Measurements from ENCODE around the gene MCTP2.

MCTP2 gene

DNA sequence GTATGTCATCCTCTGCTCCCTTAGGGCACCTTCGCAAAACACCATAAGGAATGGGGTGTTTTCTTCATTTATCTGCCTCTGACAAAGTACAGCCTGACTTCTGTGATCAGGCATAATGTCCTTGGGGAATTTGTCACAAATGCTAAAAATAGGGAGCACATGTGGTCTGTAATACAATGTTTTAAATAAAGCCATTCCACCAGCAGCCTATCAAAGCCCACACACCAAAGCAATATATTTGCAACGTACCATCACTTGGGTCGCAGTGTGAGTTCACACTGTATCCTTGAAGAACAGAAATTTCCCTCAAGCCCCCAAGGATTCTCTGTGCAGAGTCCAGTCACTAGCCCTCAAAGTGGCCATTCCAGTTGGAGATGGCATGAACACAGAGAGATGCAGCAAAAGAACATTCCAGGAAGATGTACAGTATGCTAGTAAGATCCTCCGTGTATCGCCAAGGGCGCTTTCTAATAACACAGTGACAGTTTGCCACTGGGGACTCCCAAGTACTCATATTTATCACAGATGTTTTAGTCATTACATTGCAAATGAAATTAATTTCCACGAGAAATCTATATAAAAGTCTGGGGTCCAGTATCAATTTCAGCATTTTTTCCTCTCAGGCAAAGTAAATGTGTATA is 246.7 kb downstream of the MCTP2 start:
- TF ChIP-seq, protein P1, sequence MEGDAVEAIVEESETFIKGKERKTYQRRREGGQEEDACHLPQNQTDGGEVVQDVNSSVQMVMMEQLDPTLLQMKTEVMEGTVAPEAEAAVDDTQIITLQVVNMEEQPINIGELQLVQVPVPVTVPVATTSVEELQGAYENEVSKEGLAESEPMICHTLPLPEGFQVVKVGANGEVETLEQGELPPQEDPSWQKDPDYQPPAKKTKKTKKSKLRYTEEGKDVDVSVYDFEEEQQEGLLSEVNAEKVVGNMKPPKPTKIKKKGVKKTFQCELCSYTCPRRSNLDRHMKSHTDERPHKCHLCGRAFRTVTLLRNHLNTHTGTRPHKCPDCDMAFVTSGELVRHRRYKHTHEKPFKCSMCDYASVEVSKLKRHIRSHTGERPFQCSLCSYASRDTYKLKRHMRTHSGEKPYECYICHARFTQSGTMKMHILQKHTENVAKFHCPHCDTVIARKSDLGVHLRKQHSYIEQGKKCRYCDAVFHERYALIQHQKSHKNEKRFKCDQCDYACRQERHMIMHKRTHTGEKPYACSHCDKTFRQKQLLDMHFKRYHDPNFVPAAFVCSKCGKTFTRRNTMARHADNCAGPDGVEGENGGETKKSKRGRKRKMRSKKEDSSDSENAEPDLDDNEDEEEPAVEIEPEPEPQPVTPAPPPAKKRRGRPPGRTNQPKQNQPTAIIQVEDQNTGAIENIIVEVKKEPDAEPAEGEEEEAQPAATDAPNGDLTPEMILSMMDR (IDR thresholded peaks at IDR 0.05; ENCODE audit: insufficient read depth, low read length), result no peak
- TF ChIP-seq, protein P2, sequence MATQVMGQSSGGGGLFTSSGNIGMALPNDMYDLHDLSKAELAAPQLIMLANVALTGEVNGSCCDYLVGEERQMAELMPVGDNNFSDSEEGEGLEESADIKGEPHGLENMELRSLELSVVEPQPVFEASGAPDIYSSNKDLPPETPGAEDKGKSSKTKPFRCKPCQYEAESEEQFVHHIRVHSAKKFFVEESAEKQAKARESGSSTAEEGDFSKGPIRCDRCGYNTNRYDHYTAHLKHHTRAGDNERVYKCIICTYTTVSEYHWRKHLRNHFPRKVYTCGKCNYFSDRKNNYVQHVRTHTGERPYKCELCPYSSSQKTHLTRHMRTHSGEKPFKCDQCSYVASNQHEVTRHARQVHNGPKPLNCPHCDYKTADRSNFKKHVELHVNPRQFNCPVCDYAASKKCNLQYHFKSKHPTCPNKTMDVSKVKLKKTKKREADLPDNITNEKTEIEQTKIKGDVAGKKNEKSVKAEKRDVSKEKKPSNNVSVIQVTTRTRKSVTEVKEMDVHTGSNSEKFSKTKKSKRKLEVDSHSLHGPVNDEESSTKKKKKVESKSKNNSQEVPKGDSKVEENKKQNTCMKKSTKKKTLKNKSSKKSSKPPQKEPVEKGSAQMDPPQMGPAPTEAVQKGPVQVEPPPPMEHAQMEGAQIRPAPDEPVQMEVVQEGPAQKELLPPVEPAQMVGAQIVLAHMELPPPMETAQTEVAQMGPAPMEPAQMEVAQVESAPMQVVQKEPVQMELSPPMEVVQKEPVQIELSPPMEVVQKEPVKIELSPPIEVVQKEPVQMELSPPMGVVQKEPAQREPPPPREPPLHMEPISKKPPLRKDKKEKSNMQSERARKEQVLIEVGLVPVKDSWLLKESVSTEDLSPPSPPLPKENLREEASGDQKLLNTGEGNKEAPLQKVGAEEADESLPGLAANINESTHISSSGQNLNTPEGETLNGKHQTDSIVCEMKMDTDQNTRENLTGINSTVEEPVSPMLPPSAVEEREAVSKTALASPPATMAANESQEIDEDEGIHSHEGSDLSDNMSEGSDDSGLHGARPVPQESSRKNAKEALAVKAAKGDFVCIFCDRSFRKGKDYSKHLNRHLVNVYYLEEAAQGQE (IDR thresholded peaks at IDR 0.05; ENCODE audit: insufficient replicate concordance, low read depth), result no peak
- H3K4me3 ChIP-seq (replicated peaks; ENCODE audit: insufficient read depth, low read length), result no peak overlapping the region
- H3K27ac ChIP-seq (replicated peaks), result no peak overlapping the region
- DNase-seq (ENCODE audit: low read depth in 1 of 2, low spot score in 1 of 2), result no peak
- no peaks in the 10 kb centered on the region for H3K27me3 ChIP-seq (ENCODE audit: insufficient read depth, poor library complexity, severe bottlenecking)

DNA sequence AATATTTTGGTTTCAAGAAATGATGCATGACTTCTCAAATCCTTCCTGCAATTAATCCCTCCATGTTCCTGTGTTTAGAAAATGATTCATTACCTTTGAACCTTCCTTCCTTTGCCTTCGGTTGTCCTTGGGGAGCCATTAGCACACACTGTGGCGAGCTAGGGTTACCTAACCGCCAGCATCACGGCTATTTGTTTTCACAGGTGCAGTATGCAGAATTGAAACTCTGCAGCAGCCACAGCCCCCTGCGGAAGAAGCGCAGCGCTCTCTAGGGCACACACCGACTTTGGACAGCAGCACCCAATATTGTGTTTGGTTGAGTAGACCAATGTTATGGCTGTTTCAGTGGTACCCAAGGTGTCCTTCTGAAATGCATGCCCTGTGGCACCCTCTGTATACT is 247.4 kb downstream of the MCTP2 start:
- Histone ChIP-seq H3K27ac (replicated peaks) (no peak overlapping the region), H3K4me3 (replicated peaks; ENCODE audit: insufficient read depth, low read length) (no peak overlapping the region), H3K27me3 (ENCODE audit: insufficient read depth, poor library complexity, severe bottlenecking) (no peaks in the 10 kb centered on the region)
- no peak for DNase-seq (ENCODE audit: low read depth in 1 of 2, low spot score in 1 of 2)
- TF ChIP-seq SPI1 (IDR thresholded peaks at IDR 0.05; ENCODE audit: borderline replicate concordance, low read depth), result no peak
- TF ChIP-seq, protein P2 (IDR thresholded peaks at IDR 0.05; ENCODE audit: insufficient replicate concordance, low read depth), result no peak
- no peak for TF ChIP-seq GABPA (IDR thresholded peaks at IDR 0.05; ENCODE audit: low read depth)
- TF ChIP-seq, protein P1 (IDR thresholded peaks at IDR 0.05; ENCODE audit: insufficient read depth, low read length), result no peak
- no peak for TF ChIP-seq POLR2AphosphoS5 (IDR thresholded peaks at IDR 0.05; ENCODE audit: low read depth)

DNA sequence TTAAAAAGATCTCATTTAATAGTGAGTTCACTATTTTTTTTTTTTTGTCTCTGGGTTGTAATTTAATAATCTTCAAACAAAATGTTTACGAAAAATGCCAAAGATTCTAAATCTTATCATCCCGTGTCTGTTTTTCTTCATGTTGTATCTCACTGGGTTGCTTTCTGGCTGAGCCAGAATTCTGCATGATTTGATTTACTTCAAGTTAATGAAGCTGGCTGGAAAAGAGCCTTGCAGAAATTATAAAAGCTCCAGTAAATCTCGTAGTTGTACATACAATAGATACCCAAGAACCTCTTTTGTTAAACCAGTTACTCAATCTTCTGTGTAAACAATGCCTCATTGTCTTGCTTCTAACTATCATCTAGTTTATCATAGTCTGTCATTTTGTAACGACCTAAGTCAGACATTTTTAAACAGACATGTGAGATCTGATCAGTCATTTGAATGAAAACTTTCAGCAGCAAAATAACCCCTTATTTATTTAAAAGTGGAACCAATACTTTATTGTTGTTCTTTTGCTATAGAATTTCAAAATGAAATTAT is 249.0 kb downstream of the MCTP2 start:
- TF ChIP-seq SPI1 (IDR thresholded peaks at IDR 0.05; ENCODE audit: borderline replicate concordance, low read depth) (no peak), POLR2AphosphoS5 (IDR thresholded peaks at IDR 0.05; ENCODE audit: low read depth) (no peak), GABPA (IDR thresholded peaks at IDR 0.05; ENCODE audit: low read depth) (no peak)
- TF ChIP-seq, protein P2 (IDR thresholded peaks at IDR 0.05; ENCODE audit: insufficient replicate concordance, low read depth), result no peak
- TF ChIP-seq, protein P1 (IDR thresholded peaks at IDR 0.05; ENCODE audit: insufficient read depth, low read length), result no peak
- no peak for DNase-seq (ENCODE audit: low read depth in 1 of 2, low spot score in 1 of 2)
- Histone ChIP-seq H3K4me3 (replicated peaks; ENCODE audit: insufficient read depth, low read length) (no peak overlapping the region), H3K27me3 (ENCODE audit: insufficient read depth, poor library complexity, severe bottlenecking) (no peaks in the 10 kb centered on the region), H3K27ac (replicated peaks) (no peak overlapping the region)
